ENCODE data around the gene NSRP1. TPM values are rescaled to one million over a fixed set of nuclear protein-coding genes. Genes with fewer than 3 reads are reported as not detected.

The NSRP1 gene
- total RNA-seq, 1 experiment from 2014 or later, result 28.0 TPM

DNA sequence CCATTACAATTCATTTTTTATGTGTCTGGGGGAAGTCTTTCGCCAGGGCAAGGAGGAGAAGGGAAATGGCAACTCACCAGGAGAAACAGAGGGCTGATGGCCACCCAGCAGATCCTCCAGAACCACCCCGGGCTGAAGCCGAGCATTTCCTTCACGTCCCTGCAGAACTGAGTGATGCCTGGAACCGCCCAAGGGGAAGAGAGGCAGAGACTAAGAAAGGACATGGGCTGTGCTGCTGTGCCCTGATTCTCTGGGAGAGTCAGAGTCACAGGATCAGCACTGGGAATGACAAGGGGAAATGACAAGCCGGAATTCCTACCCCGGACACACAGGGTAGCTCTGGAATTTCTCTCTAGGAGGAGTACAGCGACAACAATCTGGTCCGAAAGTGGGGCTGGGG, 91.0 kb downstream of the NSRP1 start:
- Mint-ChIP-seq H3K27ac (ENCODE audit: unreplicated experiment) (no peak overlapping the region), H3K36me3 (ENCODE audit: insufficient read depth, unreplicated experiment) (peaks cover 5% of the 10 kb centered on the region), H3K9me3 (ENCODE audit: unreplicated experiment) (no peaks in the 10 kb centered on the region), H3K27me3 (ENCODE audit: insufficient read depth, unreplicated experiment) (no peaks in the 10 kb centered on the region), H3K4me1 (ENCODE audit: low read depth, unreplicated experiment) (no peaks in the 10 kb centered on the region), H3K4me3 (ENCODE audit: unreplicated experiment) (no peak overlapping the region)
- intact Hi-C loops (cut with micrococcal nuclease; ENCODE audit: unreplicated experiment), result no loop called here
- TF ChIP-seq CTCF (IDR thresholded peaks at IDR 0.05; ENCODE audit: insufficient read depth in 1 of 2, low read depth in 1 of 2, low read length in 1 of 2, severe bottlenecking in 1 of 2, unreplicated experiment in 1 of 2), result no peak
- ChIA-PET POLR2A (no interaction called here), CTCF (no interaction called here)
- Histone ChIP-seq H3K27me3 (replicated peaks; ENCODE audit: control insufficient read depth, insufficient read depth, low read length) (no peaks in the 10 kb centered on the region), H3K9me3 (no peaks in the 10 kb centered on the region), H3K4me3 (ENCODE audit: low read depth, low read length) (no peak overlapping the region), H3K4me1 (no peaks in the 10 kb centered on the region), H3K36me3 (ENCODE audit: control insufficient read depth, insufficient read depth, low read length) (no peaks in the 10 kb centered on the region; the same call in 1 of the 2 replicates)
- BruUV-seq (replicated peaks), result no TSS peak
- DNase-seq, result no peak

DNA sequence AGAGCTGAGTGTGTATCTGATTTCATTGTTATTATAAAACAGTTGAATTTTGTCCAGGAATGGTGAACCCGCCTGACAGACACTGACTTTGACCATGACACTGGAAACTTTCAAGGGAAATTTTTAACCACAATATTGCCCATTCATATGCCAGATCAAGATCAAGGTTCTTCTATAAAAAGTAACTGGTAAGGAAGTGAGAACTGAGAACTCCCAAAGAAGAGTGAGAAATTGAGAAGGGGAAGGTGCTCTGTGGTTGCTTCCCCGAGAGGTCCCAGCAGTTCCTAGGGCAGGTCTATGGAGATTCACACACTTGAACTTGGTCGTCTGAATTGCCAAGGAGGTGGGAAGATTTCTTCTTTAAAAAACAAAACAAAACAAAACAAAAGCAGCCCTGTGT, 91.6 kb downstream of the NSRP1 start:
- TF ChIP-seq CTCF (IDR thresholded peaks at IDR 0.05; ENCODE audit: insufficient read depth in 1 of 2, low read depth in 1 of 2, low read length in 1 of 2, severe bottlenecking in 1 of 2, unreplicated experiment in 1 of 2), result no peak
- Mint-ChIP-seq H3K4me1 (ENCODE audit: low read depth, unreplicated experiment) (no peaks in the 10 kb centered on the region), H3K9me3 (ENCODE audit: unreplicated experiment) (no peaks in the 10 kb centered on the region), H3K27ac (ENCODE audit: unreplicated experiment) (no peak overlapping the region), H3K4me3 (ENCODE audit: unreplicated experiment) (no peak overlapping the region), H3K36me3 (ENCODE audit: insufficient read depth, unreplicated experiment) (peaks cover 5% of the 10 kb centered on the region), H3K27me3 (ENCODE audit: insufficient read depth, unreplicated experiment) (no peaks in the 10 kb centered on the region)
- intact Hi-C loops (cut with micrococcal nuclease; ENCODE audit: unreplicated experiment), result no loop called here
- DNase-seq, result no peak
- no peaks in the 10 kb centered on the region for H3K27me3 ChIP-seq (replicated peaks; ENCODE audit: control insufficient read depth, insufficient read depth, low read length)
- ChIA-PET POLR2A (no interaction called here), CTCF (no interaction called here)
- no peaks in the 10 kb centered on the region; the same call in 1 of the 2 replicates for H3K36me3 ChIP-seq (ENCODE audit: control insufficient read depth, insufficient read depth, low read length)
- no peak overlapping the region for H3K4me3 ChIP-seq (ENCODE audit: low read depth, low read length)
- no peaks in the 10 kb centered on the region for H3K9me3 ChIP-seq
- H3K4me1 ChIP-seq, result no peaks in the 10 kb centered on the region
- BruUV-seq (replicated peaks), result no TSS peak

DNA sequence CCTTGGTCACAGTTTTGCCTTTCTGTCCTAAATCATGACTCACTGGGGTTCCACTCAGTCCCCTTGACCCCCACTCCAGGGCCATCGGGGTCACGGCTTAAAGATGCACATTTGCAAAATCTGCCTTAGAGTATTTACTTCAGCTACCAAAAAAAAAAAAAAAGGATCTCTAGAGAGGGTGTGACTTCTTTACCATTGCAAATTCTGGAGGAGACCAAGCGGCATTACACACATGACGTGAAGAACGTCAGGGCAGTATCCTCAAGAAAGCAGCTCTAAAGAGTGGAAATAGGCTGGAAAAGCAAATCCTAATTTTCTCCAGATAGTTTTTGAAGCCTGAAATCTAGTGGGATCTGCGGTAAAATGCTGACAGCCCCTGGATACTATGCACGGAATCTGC, 93.3 kb downstream of the NSRP1 start:
- Histone ChIP-seq H3K4me3 (ENCODE audit: low read depth, low read length) (no peak overlapping the region), H3K27me3 (replicated peaks; ENCODE audit: control insufficient read depth, insufficient read depth, low read length) (no peaks in the 10 kb centered on the region), H3K4me1 (no peaks in the 10 kb centered on the region), H3K36me3 (ENCODE audit: control insufficient read depth, insufficient read depth, low read length) (no peaks in the 10 kb centered on the region; the same call in 1 of the 2 replicates), H3K9me3 (no peaks in the 10 kb centered on the region)
- no peaks in the 10 kb centered on the region for H3K27me3 Mint-ChIP-seq (ENCODE audit: insufficient read depth, unreplicated experiment)
- ChIA-PET CTCF (no interaction called here), POLR2A (interaction anchor here (0.5 kb wide), 1 partner anchor 13 kb away, joined by 3 read pairs; no protein-coding TSS in a partner anchor)
- H3K9me3 Mint-ChIP-seq (ENCODE audit: unreplicated experiment), result peaks cover 6% of the 10 kb centered on the region
- no peak for TF ChIP-seq CTCF (IDR thresholded peaks at IDR 0.05; ENCODE audit: insufficient read depth in 1 of 2, low read depth in 1 of 2, low read length in 1 of 2, severe bottlenecking in 1 of 2, unreplicated experiment in 1 of 2)
- H3K4me1 Mint-ChIP-seq (ENCODE audit: low read depth, unreplicated experiment), result no peaks in the 10 kb centered on the region
- DNase-seq, result no peak
- H3K36me3 Mint-ChIP-seq (ENCODE audit: insufficient read depth, unreplicated experiment), result peaks cover 10% of the 10 kb centered on the region
- intact Hi-C loops (cut with micrococcal nuclease; ENCODE audit: unreplicated experiment), result no loop called here
- H3K4me3 Mint-ChIP-seq (ENCODE audit: unreplicated experiment), result no peak overlapping the region
- no TSS peak for BruUV-seq (replicated peaks)
- no peak overlapping the region for H3K27ac Mint-ChIP-seq (ENCODE audit: unreplicated experiment)
